CD4-positive, alpha-beta T cell (primary cell): ENCODE measurements around the gene EIF2D. TPM values are rescaled to one million over a fixed set of nuclear protein-coding genes. Genes with fewer than 3 reads are reported as not detected.

ENCODE experiments used
- ATAC-seq: fragments of 200-7000 bp; cut with Tn5 transposase; one replicate; pipeline ENCODE4 v1.10.0; 2022; ENCODE audit warnings: mild to moderate bottlenecking; ENCODE audit not compliant: poor library complexity
- CTCF ChIA-PET: fragments of 350-600 bp; sonication (Branson Sonifier 250); formaldehyde crosslinking; loops from one replicate; lab custom pipeline; 2021; ENCODE audit warnings: antibody characterized with exemption, inconsistent platforms; lab: Charles Lee
- POLR2A ChIA-PET: fragments of 350-600 bp; sonication (Branson Sonifier 250); formaldehyde crosslinking; loops from one replicate; lab custom pipeline; 2021; ENCODE audit warnings: antibody characterized with exemption, inconsistent platforms; lab: Charles Lee
- DNase-seq, 14 experiments: peaks; one replicate each; pipeline ENCODE4 v3.0.0-alpha.2; 2013 to 2020; ENCODE audit warnings: mixed read lengths in 2 of 14
- H3K27ac ChIP-seq, 2 donors: one replicate each; pipeline versions ENCODE4 v1.5.1 to v1.7.0; 2013; ENCODE audit warnings: low read length in 2 of 2, low read depth in 1 of 2, mild to moderate bottlenecking in 1 of 2
- H3K27me3 ChIP-seq, 2 experiments: 1 replicate in 1 of 2; 2 replicates in 1 of 2; pipeline versions ENCODE4 v1.6.1 to v1.7.0; 2013; ENCODE audit warnings: low read length in 2 of 2, control low read depth in 1 of 2, mild to moderate bottlenecking in 1 of 2, moderate library complexity in 1 of 2; ENCODE audit not compliant: insufficient read depth in 2 of 2, control insufficient read depth in 1 of 2
- H3K36me3 ChIP-seq: one replicate; pipeline ENCODE4 v1.6.1; 2013; ENCODE audit warnings: low read length, control low read depth; ENCODE audit not compliant: insufficient read depth
- H3K4me1 ChIP-seq: one replicate; pipeline ENCODE4 v1.6.1; 2013; ENCODE audit warnings: low read length, control low read depth; ENCODE audit not compliant: insufficient read depth
- H3K4me3 ChIP-seq: one replicate; pipeline ENCODE4 v1.5.1; 2013; ENCODE audit warnings: mild to moderate bottlenecking, low read length, moderate library complexity
- H3K9me3 ChIP-seq, 2 experiments: 1 replicate in 1 of 2; 2 replicates in 1 of 2; pipeline versions ENCODE4 v1.6.1 to v1.7.0; 2013; ENCODE audit warnings: low read length in 2 of 2, mild to moderate bottlenecking in 2 of 2, control low read depth in 1 of 2, moderate library complexity in 1 of 2; ENCODE audit not compliant: control insufficient read depth in 1 of 2, insufficient read depth in 1 of 2
- H3K27ac Mint-ChIP-seq: one replicate; pipeline ENCODE4 v1.8.0; 2020; ENCODE audit warnings: mixed read lengths
- H3K27me3 Mint-ChIP-seq: one replicate; pipeline ENCODE4 v1.8.0; 2021; ENCODE audit warnings: mixed read lengths
- H3K36me3 Mint-ChIP-seq: one replicate; pipeline ENCODE4 v1.8.0; 2021; ENCODE audit warnings: low read depth, mixed read lengths
- H3K4me1 Mint-ChIP-seq: one replicate; pipeline ENCODE4 v1.8.0; 2021; ENCODE audit warnings: low read depth, mixed read lengths
- H3K4me3 Mint-ChIP-seq: one replicate; pipeline ENCODE4 v1.8.0; 2020; ENCODE audit warnings: mild to moderate bottlenecking, mixed read lengths
- H3K9me3 Mint-ChIP-seq: one replicate; pipeline ENCODE4 v1.8.0; 2020; ENCODE audit warnings: mixed read lengths
- intact Hi-C, 2 experiments: fragments of 100-400 bp; cut with DNase I in 1 of 2; cut with micrococcal nuclease in 1 of 2; formaldehyde crosslinking; loops; one replicate each; pipeline versions ENCODE4 v1.15.1 to v1.9.0; 2023 to 2025; cut with DNase I, micrococcal nuclease
- total RNA-seq, 174 experiments: library from RNA in 2 of 174; stranded (reverse) in 2 of 174; gene quantifications; one replicate each; pipeline ENCODE4 v1.2.3 and lab custom pipeline; 2021 to 2026
- TF ChIP-seq, protein P1 (sequence below): fragments of 200-600 bp; IDR thresholded peaks from one replicate; pipeline ENCODE4 v1.8.0; 2022; ENCODE audit warnings: antibody characterized with exemption, mild to moderate bottlenecking

Gene EIF2D
- total RNA-seq, 2 experiments from 2014 or later, result 48.9 to 51.6 TPM

GRCh38 chr1:206568779-206569352, 43.4 kb downstream of the EIF2D start:
- Mint-ChIP-seq H3K36me3 (peaks cover 97% of the 10 kb centered on the region), H3K4me3 (peak overlapping the region; percentile 78), H3K4me1 (peaks cover 100% of the 10 kb centered on the region), H3K27ac (peak overlapping the region; percentile 86), H3K9me3 (no peaks in the 10 kb centered on the region), H3K27me3 (no peaks in the 10 kb centered on the region)
- intact Hi-C loops, result no loop called here
- peaks cover 97% of the 10 kb centered on the region for H3K36me3 ChIP-seq
- peaks cover 97% of the 10 kb centered on the region for H3K4me1 ChIP-seq
- ChIA-PET CTCF (interaction anchor here (0.6 to 5.6 kb wide), 4 partner anchors 9 to 24 kb away, joined by 3 to 18 read pairs (median 8); no protein-coding TSS in a partner anchor), POLR2A (interaction anchor here (0.7 to 9.3 kb wide), 8 partner anchors 9 to 719 kb away, joined by 3 to 169 read pairs (median 8); partner anchors contain the start of gene PM20D1)
- H3K4me3 ChIP-seq, result peak overlapping the region; percentile 24
- DNase-seq (peak in 3 of 14 experiments; percentile 38 to 68 (median 48)), ATAC-seq (peak; percentile 55)
- H3K27ac ChIP-seq, result peak overlapping the region; percentile 56 to 82
- H3K27me3 ChIP-seq, result no peaks in the 10 kb centered on the region
- TF ChIP-seq, protein P1, sequence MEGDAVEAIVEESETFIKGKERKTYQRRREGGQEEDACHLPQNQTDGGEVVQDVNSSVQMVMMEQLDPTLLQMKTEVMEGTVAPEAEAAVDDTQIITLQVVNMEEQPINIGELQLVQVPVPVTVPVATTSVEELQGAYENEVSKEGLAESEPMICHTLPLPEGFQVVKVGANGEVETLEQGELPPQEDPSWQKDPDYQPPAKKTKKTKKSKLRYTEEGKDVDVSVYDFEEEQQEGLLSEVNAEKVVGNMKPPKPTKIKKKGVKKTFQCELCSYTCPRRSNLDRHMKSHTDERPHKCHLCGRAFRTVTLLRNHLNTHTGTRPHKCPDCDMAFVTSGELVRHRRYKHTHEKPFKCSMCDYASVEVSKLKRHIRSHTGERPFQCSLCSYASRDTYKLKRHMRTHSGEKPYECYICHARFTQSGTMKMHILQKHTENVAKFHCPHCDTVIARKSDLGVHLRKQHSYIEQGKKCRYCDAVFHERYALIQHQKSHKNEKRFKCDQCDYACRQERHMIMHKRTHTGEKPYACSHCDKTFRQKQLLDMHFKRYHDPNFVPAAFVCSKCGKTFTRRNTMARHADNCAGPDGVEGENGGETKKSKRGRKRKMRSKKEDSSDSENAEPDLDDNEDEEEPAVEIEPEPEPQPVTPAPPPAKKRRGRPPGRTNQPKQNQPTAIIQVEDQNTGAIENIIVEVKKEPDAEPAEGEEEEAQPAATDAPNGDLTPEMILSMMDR, result no peak
- H3K9me3 ChIP-seq, result no peaks in the 10 kb centered on the region

DNA sequence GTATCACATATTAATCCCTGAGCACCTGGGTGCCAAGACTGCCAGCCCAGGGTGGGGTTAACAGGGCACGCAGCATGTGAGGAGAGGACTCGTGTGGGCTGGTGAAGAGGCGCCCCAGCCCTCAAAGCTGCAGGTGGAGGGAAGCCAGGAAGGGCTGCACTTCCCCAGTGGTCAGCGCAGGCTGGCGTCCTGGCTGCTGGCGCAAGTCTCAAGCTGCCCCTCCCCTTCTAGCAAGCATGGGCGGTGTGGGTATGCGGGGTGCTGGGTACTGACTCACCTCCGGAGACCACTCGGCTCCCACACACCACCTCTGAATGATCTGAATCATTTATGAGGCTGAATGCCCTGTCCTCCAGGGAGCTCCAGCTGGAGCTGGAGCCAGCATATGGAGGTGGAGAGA, 44.0 kb downstream of the EIF2D start:
- CTCF ChIA-PET, result interaction anchor here (1.1 to 5.6 kb wide), 4 partner anchors 10 to 23 kb away, joined by 5 to 18 read pairs (median 8); no protein-coding TSS in a partner anchor
- peaks cover 100% of the 10 kb centered on the region for H3K4me1 Mint-ChIP-seq
- intact Hi-C loops, result no loop called here
- peak in 2 of 14 experiments; percentile 27 to 33 for DNase-seq
- H3K27me3 ChIP-seq, result no peaks in the 10 kb centered on the region
- H3K27ac ChIP-seq, result peak overlapping the region; percentile 56 to 82
- H3K9me3 ChIP-seq, result no peaks in the 10 kb centered on the region
- H3K9me3 Mint-ChIP-seq, result no peaks in the 10 kb centered on the region
- peak; percentile 28 for ATAC-seq
- peak overlapping the region; percentile 78 for H3K4me3 Mint-ChIP-seq
- TF ChIP-seq, protein P1, result no peak
- peaks cover 98% of the 10 kb centered on the region for H3K36me3 Mint-ChIP-seq
- H3K27me3 Mint-ChIP-seq, result no peaks in the 10 kb centered on the region
- peak overlapping the region; percentile 86 for H3K27ac Mint-ChIP-seq
- peaks cover 96% of the 10 kb centered on the region for H3K36me3 ChIP-seq
- peaks cover 97% of the 10 kb centered on the region for H3K4me1 ChIP-seq
- POLR2A ChIA-PET, result interaction anchor here (0.8 to 9.3 kb wide), 8 partner anchors 9 to 719 kb away, joined by 3 to 169 read pairs (median 8); partner anchors contain the start of gene PM20D1
- H3K4me3 ChIP-seq, result peak overlapping the region; percentile 24

- Histone ChIP-seq H3K27ac (peak overlapping the region; percentile 56 to 82), H3K27me3 (no peaks in the 10 kb centered on the region), H3K9me3 (no peaks in the 10 kb centered on the region), H3K36me3 (peaks cover 91% of the 10 kb centered on the region), H3K4me3 (peak overlapping the region; percentile 17), H3K4me1 (peaks cover 97% of the 10 kb centered on the region)
- peaks cover 98% of the 10 kb centered on the region for H3K36me3 Mint-ChIP-seq
- H3K27me3 Mint-ChIP-seq, result no peaks in the 10 kb centered on the region
- H3K9me3 Mint-ChIP-seq, result no peaks in the 10 kb centered on the region
- TF ChIP-seq, protein P1, result no peak
- H3K4me3 Mint-ChIP-seq, result peak overlapping the region; percentile 78
- ChIA-PET CTCF (interaction anchor here (1.2 to 5.6 kb wide), 4 partner anchors 14 to 45 kb away, joined by 3 to 18 read pairs (median 6); partner anchors contain the start of gene EIF2D), POLR2A (interaction anchor here (1.0 to 9.3 kb wide), 5 partner anchors 9 to 22 kb away, joined by 4 to 169 read pairs (median 6); no protein-coding TSS in a partner anchor)
- ATAC-seq (no peak), DNase-seq (no peak)
- peak overlapping the region; percentile 86 for H3K27ac Mint-ChIP-seq
- intact Hi-C loops, result no loop called here
- peaks cover 100% of the 10 kb centered on the region for H3K4me1 Mint-ChIP-seq
Observed at GRCh38 chr1:206566999-206567398, 45.3 kb downstream of the EIF2D start.
